Mucosa of descending colon (tissue), 3 donors: Measurements from ENCODE around the gene ELF5. TPM values are rescaled to one million over a fixed set of nuclear protein-coding genes. Genes with fewer than 3 reads are reported as not detected.

ENCODE experiments used
- ATAC-seq: fragments of 200-7000 bp; cut with Tn5 transposase; one replicate; pipeline ENCODE4 v1.9.1; 2020; ENCODE audit warnings: mild to moderate bottlenecking, moderate library complexity
- DNase-seq, 3 donors: peaks; one replicate each; pipeline ENCODE4 v3.0.0-alpha.2; 2020
- H3K36me3 ChIP-seq: fragments of 200-600 bp; one replicate; pipeline ENCODE4 v1.8.0; 2021; ENCODE audit warnings: low read depth, mild to moderate bottlenecking
- H3K4me1 ChIP-seq: fragments of 200-600 bp; one replicate; pipeline ENCODE4 v1.8.0; 2021; ENCODE audit warnings: low read depth, mild to moderate bottlenecking
- H3K4me3 ChIP-seq: fragments of 200-600 bp; one replicate; pipeline ENCODE4 v1.8.0; 2021; ENCODE audit warnings: mild to moderate bottlenecking
- H3K9me3 ChIP-seq: fragments of 200-600 bp; one replicate; pipeline ENCODE4 v1.8.0; 2021; ENCODE audit warnings: mild to moderate bottlenecking
- CTCF ChIP-seq: fragments of 200-600 bp; IDR thresholded peaks from one replicate; pipeline ENCODE4 v1.8.0; 2022; ENCODE audit warnings: antibody characterized with exemption, mild to moderate bottlenecking
- intact Hi-C, 2 donors: fragments of 100-400 bp; cut with DNase I in 1 of 2; cut with micrococcal nuclease in 1 of 2; formaldehyde crosslinking; loops; one replicate each; pipeline versions ENCODE4 v1.11.0 to v1.11.1; 2022; cut with DNase I, micrococcal nuclease
- total RNA-seq, 3 donors: library from RNA; stranded (reverse); fragmentation: NEBNext Ultra II Directional in 2 of 3; extraction: Animal tissue kit (Norgen Biotek cat#: 25700) in 2 of 3; gene quantifications; one replicate each; pipeline versions ENCODE4 v1.2.1 to v1.2.4, GENCODE V29; 2021 to 2023
- donor health status: DM: no; HTN: no; CAD: no; lungs with moderate emphysema.
- donor health status: DM: no; HTN: no; CAD: no.
- donor health status: DM: no; HTN: yes; CAD: no.

The ELF5 gene
- total RNA-seq, 3 donors from 2014 or later = not detected

- Histone ChIP-seq H3K9me3 (no peaks in the 10 kb centered on the region), H3K36me3 (no peaks in the 10 kb centered on the region), H3K4me3 (no peak overlapping the region), H3K4me1 (no peaks in the 10 kb centered on the region)
- DNase-seq (peak in 1 of 3 donors; percentile 10), ATAC-seq (peak; percentile 39)
- intact Hi-C loops = no loop called here
- no peak for TF ChIP-seq CTCF
Observed at GRCh38 chr11:34552270-34552669, 38.7 kb upstream of the ELF5 start.

GRCh38 chr11:34549271-34549670, 35.7 kb upstream of the ELF5 start:
- no peaks in the 10 kb centered on the region for H3K36me3 ChIP-seq
- intact Hi-C loops = no loop called here

GRCh38 chr11:34548278-34548677, 34.7 kb upstream of the ELF5 start:
- ATAC-seq = no peak
- intact Hi-C loops = no loop called here

More at GRCh38 chr11:34549271-34549670, 35.7 kb upstream of the ELF5 start:
- Histone ChIP-seq H3K9me3 (no peaks in the 10 kb centered on the region), H3K4me3 (no peak overlapping the region), H3K4me1 (no peaks in the 10 kb centered on the region)
- ATAC-seq (no peak), DNase-seq (no peak)
- TF ChIP-seq CTCF = no peak

GRCh38 chr11:34546511-34547209, 33.1 kb upstream of the ELF5 start:
- no peak overlapping the region for H3K4me3 ChIP-seq
- H3K36me3 ChIP-seq = no peaks in the 10 kb centered on the region
- intact Hi-C loops = no loop called here
- ATAC-seq (peak; percentile 76), DNase-seq (peak in 1 of 3 donors; percentile 11)
- no peaks in the 10 kb centered on the region for H3K4me1 ChIP-seq
- H3K9me3 ChIP-seq = no peaks in the 10 kb centered on the region
- no peak for TF ChIP-seq CTCF

More at GRCh38 chr11:34548278-34548677, 34.7 kb upstream of the ELF5 start:
- DNase-seq = no peak
- H3K4me1 ChIP-seq = no peaks in the 10 kb centered on the region
- no peak for TF ChIP-seq CTCF
- H3K4me3 ChIP-seq = no peak overlapping the region
- no peaks in the 10 kb centered on the region for H3K36me3 ChIP-seq
- no peaks in the 10 kb centered on the region for H3K9me3 ChIP-seq

GRCh38 chr11:34542089-34542488, 28.5 kb upstream of the ELF5 start:
- intact Hi-C loops = no loop called here
- Histone ChIP-seq H3K4me3 (no peak overlapping the region), H3K36me3 (no peaks in the 10 kb centered on the region), H3K9me3 (no peaks in the 10 kb centered on the region), H3K4me1 (no peaks in the 10 kb centered on the region)
- DNase-seq = no peak
- no peak for TF ChIP-seq CTCF
- ATAC-seq = no peak
